K562 (cell line): ENCODE data around the gene ATP2A2. TPM values are rescaled to one million over a fixed set of nuclear protein-coding genes. Genes with fewer than 3 reads are reported as not detected.
A peak's percentile ranks its signal among the peaks of the same experiment; 100 is the strongest.

Experiments
- DNMT1 ChIP-seq: fragments of 450-650 bp; IDR thresholded peaks from 2 replicates; pipeline ENCODE4 v1.6.1; 2016; ENCODE audit warnings: antibody characterized with exemption, mild to moderate bottlenecking
- EZH2 ChIP-seq: IDR thresholded peaks from 2 replicates; pipeline ENCODE4 v1.6.1; 2012; ENCODE audit warnings: low read depth, mild to moderate bottlenecking, inconsistent platforms, low read length, borderline replicate concordance
- HDAC6 ChIP-seq: IDR thresholded peaks from 2 replicates; pipeline ENCODE4 v1.6.1; 2012; ENCODE audit warnings: low read depth, mild to moderate bottlenecking, control low read depth, inconsistent platforms, low read length, moderate library complexity
- NKRF ChIP-seq: fragments of 450-650 bp; IDR thresholded peaks from 2 replicates; pipeline ENCODE4 v1.6.1; 2016; ENCODE audit warnings: borderline replicate concordance
- PCBP1 ChIP-seq: fragments of 200-400 bp; formaldehyde crosslinking; IDR thresholded peaks from 2 replicates; pipeline ENCODE4 v1.6.1; 2018; ENCODE audit warnings: mild to moderate bottlenecking, low read depth, low read length; ENCODE audit not compliant: poor library complexity, severe bottlenecking
- PHB2 ChIP-seq: fragments of 450-650 bp; IDR thresholded peaks from 2 replicates; pipeline ENCODE4 v1.6.1; 2017; ENCODE audit warnings: low read depth
- POLR2A ChIP-seq: fragments of 450-650 bp; conservative IDR thresholded peaks from 2 replicates; pipeline ENCODE4 v1.6.1; 2016
- RCOR1 ChIP-seq, 2 experiments: IDR thresholded peaks; 2 replicates each; pipeline ENCODE4 v1.6.1; 2012; ENCODE audit warnings: low read depth in 2 of 2, low read length in 2 of 2, borderline replicate concordance in 1 of 2, improper control_type of control experiment in 1 of 2
- ZBTB11 ChIP-seq, 3 experiments: fragments of 200-800 bp in 1 of 3; fragments of 250-450 bp in 1 of 3; fragments of 450-650 bp in 1 of 3; sonication (Bioruptor Pico) in 1 of 3; sonication (Bioruptor generic) in 1 of 3; formaldehyde crosslinking in 1 of 3; IDR thresholded peaks; 2 replicates each; pipeline versions ENCODE4 v1.6.1 to v1.8.0; 2016 to 2022; ENCODE audit warnings: mild to moderate bottlenecking in 2 of 3, missing genetic modification characterization in 2 of 3, missing compliant biosample characterization in 1 of 3, moderate library complexity in 1 of 3
- ZNF280B ChIP-seq: fragments of 250-450 bp; sonication (Bioruptor Pico); IDR thresholded peaks from 2 replicates; pipeline ENCODE4 v1.5.1; 2021; ENCODE audit warnings: mild to moderate bottlenecking
- ZNF445 ChIP-seq: fragments of 250-450 bp; sonication (Bioruptor Pico); IDR thresholded peaks from 2 replicates; pipeline ENCODE4 v1.4.0; 2020; ENCODE audit warnings: low read depth, mild to moderate bottlenecking, moderate library complexity
- ZNF589 ChIP-seq: fragments of 200-800 bp; sonication (Bioruptor generic); IDR thresholded peaks from 2 replicates; pipeline ENCODE4 v1.6.1; 2016; ENCODE audit warnings: low read depth, missing genetic modification characterization, missing compliant biosample characterization
- ZNF655 ChIP-seq: fragments of 250-450 bp; sonication (Bioruptor Pico); IDR thresholded peaks from 2 replicates; pipeline ENCODE4 v1.5.0; 2021
- ZNF780A ChIP-seq: fragments of 250-450 bp; sonication (Bioruptor Pico); IDR thresholded peaks from 2 replicates; pipeline ENCODE4 v1.5.0; 2021; ENCODE audit warnings: mild to moderate bottlenecking
- ZNF79 ChIP-seq: fragments of 250-450 bp; sonication (Bioruptor Pico); IDR thresholded peaks from 2 replicates; pipeline ENCODE4 v1.4.0; 2020; ENCODE audit warnings: low read depth, mild to moderate bottlenecking, moderate library complexity
- polyA plus RNA-seq, 8 experiments: library from polyadenylated mRNA; depleted of rRNA in 4 of 8; stranded (reverse) in 5 of 8; unstranded in 3 of 8; fragments of >200 nt; fragmentation: Nextera tagmentation in 2 of 8; fragmentation: Illumina TruSeq in 1 of 8; extraction: Ambion mirVana in 2 of 8; extraction: Trizol in 1 of 8; gene quantifications; 2 replicates each; pipeline versions ENCODE4 v1.2.1 to v1.2.3, GENCODE V29; 2011 to 2014; ENCODE audit warnings: inconsistent platforms in 1 of 8, missing spikeins in 1 of 8
- total RNA-seq, 7 experiments: library from RNA; depleted of rRNA in 6 of 7; stranded (reverse); fragments of >200 nt in 6 of 7; fragmentation: Illumina TruSeq in 2 of 7; extraction: Trizol in 2 of 7; gene quantifications; 2 replicates each; pipeline versions ENCODE4 v1.2.1 to v1.2.3, GENCODE V29; 2011 to 2021; ENCODE audit warnings: low replicate concordance in 1 of 7

Gene ATP2A2
- total and polyA plus RNA-seq, 9 of the 15 experiments (the other 6 are each of a cell fraction or from before 2014, with no cell fraction given), result 5.2 to 205 (median 51.6) TPM

GRCh38 chr12:110280779-110281548 lies at the start of gene ATP2A2 (continued):
- TF ChIP-seq ZNF655 (no peak), ZNF79 (no peak), DNMT1 (no peak), NKRF (0 out of 2 replicates have a peak, but pooled peaks have one; percentile 36), HDAC6 (no peak), RCOR1 (IDR thresholded peaks at IDR 0.05; ENCODE audit: borderline replicate concordance in 1 of 2, low read depth in 2 of 2, low read length in 2 of 2) (peak in 1 of 2 experiments; percentile 16; a peak in 1 of 4 replicates), ZNF780A (CRISPR knock-in tag) (no peak), PCBP1 (no peak), ZNF280B (CRISPR knock-in tag) (no peak), ZNF589 (CRISPR knock-in tag) (0 out of 2 replicates have a peak, but pooled peaks have one; percentile 66), EZH2 (no peak), PHB2 (no peak), ZBTB11 (CRISPR knock-in tag; IDR thresholded peaks at IDR 0.05) (peak in 1 of 3 experiments; percentile 59; a peak in 1 of 6 replicates), POLR2A (peak; percentile 89), ZNF445 (no peak)
